ENCODE measurements around the gene CDK11B.
A peak's percentile ranks its signal among the peaks of the same experiment; 100 is the strongest.

The CDK11B gene

GRCh38 chr1:1614204-1614953 lies 44.4 kb downstream of the CDK11B start:
- peak; percentile 41 for DNase-seq

GRCh38 chr1:1613509-1614082 lies 45.2 kb downstream of the CDK11B start:
- no peak for DNase-seq

GRCh38 chr1:1612104-1612400 lies 46.8 kb downstream of the CDK11B start:
- no peak for DNase-seq

- DNase-seq: no peak
Observed at GRCh38 chr1:1610796-1611195, 48.0 kb downstream of the CDK11B start.

- DNase-seq: no peak
Observed at GRCh38 chr1:1609822-1610485, 48.9 kb downstream of the CDK11B start.

- DNase-seq: no peak
Observed at GRCh38 chr1:1606232-1606631, 52.6 kb downstream of the CDK11B start.

GRCh38 chr1:1605724-1606123 lies 53.1 kb downstream of the CDK11B start:
- DNase-seq: no peak

- no peak for DNase-seq
Observed at GRCh38 chr1:1605034-1605591, 53.7 kb downstream of the CDK11B start.

GRCh38 chr1:1604374-1605033 lies 54.3 kb downstream of the CDK11B start:
- DNase-seq: no peak

- no peak for DNase-seq
Observed at GRCh38 chr1:1603671-1604373, 55.0 kb downstream of the CDK11B start.

- DNase-seq: no peak
Observed at GRCh38 chr1:1602968-1603506, 55.8 kb downstream of the CDK11B start.

- DNase-seq: no peak
Observed at GRCh38 chr1:1602304-1602967, 56.4 kb downstream of the CDK11B start.

GRCh38 chr1:1601564-1602303 lies 57.1 kb downstream of the CDK11B start:
- no peak for DNase-seq

GRCh38 chr1:1600861-1601563 lies 57.8 kb downstream of the CDK11B start:
- no peak for DNase-seq

GRCh38 chr1:1599935-1600860 lies 58.6 kb downstream of the CDK11B start, which contains the start of gene FNDC10:
TSS of gene FNDC10 (minus strand) at chr1:1600135. CDS start at chr1:1600015, 120 bp downstream.
- DNase-seq: no peak

- no peak for DNase-seq
Observed at GRCh38 chr1:1599030-1599934, 59.5 kb downstream of the CDK11B start.

- no peak for DNase-seq
Observed at GRCh38 chr1:1598720-1599029, 60.1 kb downstream of the CDK11B start.

- DNase-seq: no peak
Observed at GRCh38 chr1:1598051-1598719, 60.6 kb downstream of the CDK11B start.

Measured in stimulated activated CD4-positive, alpha-beta T cell treated with anti-CD3 and anti-CD28 coated beads, Interleukin-12 subunit alpha, Interleukin-12 subunit beta, amount 100 ng/mL, for 4 hours (primary cell).